ENCODE measurements around the gene LRRIQ4. TPM values are rescaled to one million over a fixed set of nuclear protein-coding genes. Genes with fewer than 3 reads are reported as not detected.

Gene LRRIQ4
- total RNA-seq, 1 experiment from 2014 or later = not detected

- in situ Hi-C loops (cut with HindIII; ENCODE audit: low pct_unique_long_range_greater_than_20kb, low sequenced_read_pairs) = no loop called here
- no peaks in the 10 kb centered on the region for H3K36me3 ChIP-seq (ENCODE audit: control insufficient read depth, insufficient read depth, low read length)
- H3K27me3 ChIP-seq (ENCODE audit: control insufficient read depth, insufficient read depth, low read length) = no peaks in the 10 kb centered on the region
- ChIA-PET POLR2A (no interaction called here), CTCF (no interaction called here)
- H3K4me3 ChIP-seq (ENCODE audit: low read depth in 2 of 2, low read length in 2 of 2) = no peak overlapping the region
- H3K9me3 ChIP-seq (ENCODE audit: control insufficient read depth, insufficient read depth, low read depth, low read length) = no peaks in the 10 kb centered on the region
- H3K27ac ChIP-seq (ENCODE audit: low read length) = no peak overlapping the region
- no peak for TF ChIP-seq REST (IDR thresholded peaks at IDR 0.05; ENCODE audit: insufficient read depth in 1 of 2, low read depth in 2 of 2, low read length in 1 of 2)
- TF ChIP-seq CTCF (IDR thresholded peaks at IDR 0.05) = no peak
- no peak for TF ChIP-seq TCF7L2 (IDR thresholded peaks at IDR 0.05; ENCODE audit: low read depth, low read length)
- no peak for TF ChIP-seq SIN3A (IDR thresholded peaks at IDR 0.05; ENCODE audit: borderline replicate concordance, insufficient read depth, low read depth, low read length)
- no peak for TF ChIP-seq POLR2AphosphoS5 (IDR thresholded peaks at IDR 0.05; ENCODE audit: low read depth, low read length)
- intact Hi-C loops (cut with micrococcal nuclease; ENCODE audit: unreplicated experiment) = no loop called here
- ATAC-seq = no peak
- no TSS peak for BruUV-seq (replicated peaks)
- no peak for DNase-seq (ENCODE audit: low read depth, low spot score)
- no peaks in the 10 kb centered on the region for H3K4me1 ChIP-seq (ENCODE audit: control insufficient read depth, insufficient read depth, low read length)
These were observed 8.0 kb upstream of the LRRIQ4 start for GRCh38 chr3:169804681-169805080.

GRCh38 chr3:169809230-169809795, 3.4 kb upstream of the LRRIQ4 start:
- Histone ChIP-seq H3K27ac (ENCODE audit: low read length) (no peak overlapping the region), H3K9me3 (ENCODE audit: control insufficient read depth, insufficient read depth, low read depth, low read length) (no peaks in the 10 kb centered on the region), H3K4me3 (ENCODE audit: low read depth in 2 of 2, low read length in 2 of 2) (no peak overlapping the region), H3K27me3 (ENCODE audit: control insufficient read depth, insufficient read depth, low read length) (no peaks in the 10 kb centered on the region), H3K4me1 (ENCODE audit: control insufficient read depth, insufficient read depth, low read length) (peaks cover 17% of the 10 kb centered on the region; the same call in 1 of the 2 replicates), H3K36me3 (ENCODE audit: control insufficient read depth, insufficient read depth, low read length) (no peaks in the 10 kb centered on the region)
- POLR2A ChIA-PET = no interaction called here
- DNase-seq (ENCODE audit: low read depth, low spot score) = no peak
- intact Hi-C loops (cut with micrococcal nuclease; ENCODE audit: unreplicated experiment) (no loop called here), in situ Hi-C loops (cut with HindIII; ENCODE audit: low pct_unique_long_range_greater_than_20kb, low sequenced_read_pairs) (no loop called here)
- BruUV-seq (replicated peaks) = no TSS peak
- CTCF ChIA-PET = interaction anchor here (0.7 to 1.1 kb wide), 2 partner anchors 46 to 307 kb away, joined by 3 to 11 read pairs; no protein-coding TSS in a partner anchor
- no peak for ATAC-seq
- TF ChIP-seq POLR2AphosphoS5 (IDR thresholded peaks at IDR 0.05; ENCODE audit: low read depth, low read length) = no peak
- TF ChIP-seq SIN3A (IDR thresholded peaks at IDR 0.05; ENCODE audit: borderline replicate concordance, insufficient read depth, low read depth, low read length) = no peak
- no peak for TF ChIP-seq TCF7L2 (IDR thresholded peaks at IDR 0.05; ENCODE audit: low read depth, low read length)
- TF ChIP-seq REST (IDR thresholded peaks at IDR 0.05; ENCODE audit: insufficient read depth in 1 of 2, low read depth in 2 of 2, low read length in 1 of 2) = no peak
- TF ChIP-seq CTCF (IDR thresholded peaks at IDR 0.05) = no peak
